ENCODE results near the gene MAN1C1. TPM values are rescaled to one million over a fixed set of nuclear protein-coding genes. Genes with fewer than 3 reads are reported as not detected.
"Not testable (repeated sequence)": the region's sequence is repeated elsewhere in the genome, so short reads cannot be mapped to it uniquely, and the experiment has no call there.

Gene MAN1C1
- total RNA-seq, 1 experiment from 2014 or later = 0.26 TPM

GRCh38 chr1:25620211-25620610 is 3.6 kb downstream of the MAN1C1 start:
- Histone ChIP-seq H3K36me3 (no peaks in the 10 kb centered on the region), H3K4me3 (no peak overlapping the region), H3K27me3 (peaks cover 6% of the 10 kb centered on the region; the same call in 1 of the 2 replicates), H3K9me3 (no peaks in the 10 kb centered on the region)
- no peak for DNase-seq

GRCh38 chr1:25620701-25621350 is 4.2 kb downstream of the MAN1C1 start:
- H3K9me3 ChIP-seq = no peaks in the 10 kb centered on the region
- H3K36me3 ChIP-seq = no peaks in the 10 kb centered on the region
- peaks cover 6% of the 10 kb centered on the region; the same call in 1 of the 2 replicates for H3K27me3 ChIP-seq
- H3K4me3 ChIP-seq = no peak overlapping the region
- DNase-seq = no peak

- Histone ChIP-seq H3K36me3 (no peaks in the 10 kb centered on the region), H3K27me3 (peaks cover 6% of the 10 kb centered on the region; the same call in 1 of the 2 replicates), H3K9me3 (no peaks in the 10 kb centered on the region), H3K4me3 (no peak overlapping the region)
- no peak for DNase-seq
Measured at GRCh38 chr1:25621876-25622275, 5.3 kb downstream of the MAN1C1 start.

GRCh38 chr1:25622531-25622930 is 5.9 kb downstream of the MAN1C1 start:
- H3K36me3 ChIP-seq = no peaks in the 10 kb centered on the region
- peaks cover 6% of the 10 kb centered on the region; the same call in 1 of the 2 replicates for H3K27me3 ChIP-seq

GRCh38 chr1:25623007-25623406 is 6.4 kb downstream of the MAN1C1 start:
- no peaks in the 10 kb centered on the region for H3K36me3 ChIP-seq
- no peak overlapping the region for H3K4me3 ChIP-seq
- DNase-seq = no peak
- no peaks in the 10 kb centered on the region for H3K9me3 ChIP-seq
- peaks cover 5% of the 10 kb centered on the region; the same call in 1 of the 2 replicates for H3K27me3 ChIP-seq

More at GRCh38 chr1:25622531-25622930, 5.9 kb downstream of the MAN1C1 start:
- H3K9me3 ChIP-seq = no peaks in the 10 kb centered on the region
- no peak for DNase-seq
- H3K4me3 ChIP-seq = no peak overlapping the region

- H3K36me3 ChIP-seq = no peaks in the 10 kb centered on the region
- DNase-seq = no peak
- H3K9me3 ChIP-seq = no peaks in the 10 kb centered on the region
- no peak overlapping the region for H3K4me3 ChIP-seq
- H3K27me3 ChIP-seq = peaks cover 5% of the 10 kb centered on the region; the same call in 1 of the 2 replicates
Measured at GRCh38 chr1:25623731-25624130, 7.1 kb downstream of the MAN1C1 start.

- Histone ChIP-seq H3K27me3 (peaks cover 4% of the 10 kb centered on the region; the same call in 1 of the 2 replicates), H3K9me3 (no peaks in the 10 kb centered on the region), H3K4me3 (no peak overlapping the region), H3K36me3 (no peaks in the 10 kb centered on the region)
- DNase-seq = no peak
Measured at GRCh38 chr1:25624156-25624555, 7.6 kb downstream of the MAN1C1 start.

- H3K9me3 ChIP-seq = no peaks in the 10 kb centered on the region
- H3K4me3 ChIP-seq = no peak overlapping the region
- H3K27me3 ChIP-seq = no peaks in the 10 kb centered on the region
- H3K36me3 ChIP-seq = no peaks in the 10 kb centered on the region
- DNase-seq = no peak
Measured at GRCh38 chr1:25624604-25625003, 8.0 kb downstream of the MAN1C1 start.

GRCh38 chr1:25626018-25626417 is 9.4 kb downstream of the MAN1C1 start:
- H3K4me3 ChIP-seq = no peak overlapping the region
- no peaks in the 10 kb centered on the region for H3K36me3 ChIP-seq
- peaks cover 4% of the 10 kb centered on the region; the same call in 1 of the 2 replicates for H3K27me3 ChIP-seq
- no peak for DNase-seq
- H3K9me3 ChIP-seq = no peaks in the 10 kb centered on the region

- no peak for DNase-seq
- H3K4me3 ChIP-seq = no peak overlapping the region
- no peaks in the 10 kb centered on the region for H3K36me3 ChIP-seq
- peaks cover 15% of the 10 kb centered on the region for H3K27me3 ChIP-seq
- H3K9me3 ChIP-seq = no peaks in the 10 kb centered on the region
Measured at GRCh38 chr1:25628741-25629421, 12.3 kb downstream of the MAN1C1 start.

GRCh38 chr1:25629836-25630235 is 13.2 kb downstream of the MAN1C1 start:
- H3K4me3 ChIP-seq = no peak overlapping the region
- no peak for DNase-seq
- peaks cover 15% of the 10 kb centered on the region for H3K27me3 ChIP-seq
- no peaks in the 10 kb centered on the region for H3K9me3 ChIP-seq
- H3K36me3 ChIP-seq = no peaks in the 10 kb centered on the region

GRCh38 chr1:25631750-25632485 is 15.3 kb downstream of the MAN1C1 start:
- no peak for DNase-seq

GRCh38 chr1:25634066-25634465 is 17.5 kb downstream of the MAN1C1 start:
- DNase-seq = no peak
- Histone ChIP-seq H3K9me3 (peaks cover 3% of the 10 kb centered on the region; the same call in 1 of the 2 replicates), H3K27me3 (peaks cover 15% of the 10 kb centered on the region), H3K36me3 (no peaks in the 10 kb centered on the region), H3K4me3 (no peak overlapping the region)

More at GRCh38 chr1:25631750-25632485, 15.3 kb downstream of the MAN1C1 start:
- H3K36me3 ChIP-seq = no peaks in the 10 kb centered on the region
- peaks cover 3% of the 10 kb centered on the region; the same call in 1 of the 2 replicates for H3K9me3 ChIP-seq
- H3K27me3 ChIP-seq = peaks cover 15% of the 10 kb centered on the region
- H3K4me3 ChIP-seq = no peak overlapping the region

- no peaks in the 10 kb centered on the region for H3K36me3 ChIP-seq
- peaks cover 15% of the 10 kb centered on the region for H3K27me3 ChIP-seq
- no peak for DNase-seq
- H3K4me3 ChIP-seq = no peak overlapping the region
- peaks cover 3% of the 10 kb centered on the region; the same call in 1 of the 2 replicates for H3K9me3 ChIP-seq
Measured at GRCh38 chr1:25634896-25635295, 18.3 kb downstream of the MAN1C1 start.

- DNase-seq = not testable (repeated sequence)
Measured at GRCh38 chr1:25636141-25636540, 19.6 kb downstream of the MAN1C1 start.

GRCh38 chr1:25640646-25641328 is 24.2 kb downstream of the MAN1C1 start:
- DNase-seq = no peak
- peaks cover 3% of the 10 kb centered on the region; the same call in 1 of the 2 replicates for H3K9me3 ChIP-seq
- H3K27me3 ChIP-seq = peaks cover 14% of the 10 kb centered on the region
- H3K4me3 ChIP-seq = no peak overlapping the region
- no peaks in the 10 kb centered on the region for H3K36me3 ChIP-seq

More at GRCh38 chr1:25636141-25636540, 19.6 kb downstream of the MAN1C1 start:
- H3K36me3 ChIP-seq, H3K4me3 ChIP-seq, H3K9me3 ChIP-seq: not testable (repeated sequence)
- peaks cover 21% of the 10 kb centered on the region for H3K27me3 ChIP-seq

Measured in MG63 (cell line).